ENCODE measurements around the gene SMYD3. TPM values are rescaled to one million over a fixed set of nuclear protein-coding genes. Genes with fewer than 3 reads are reported as not detected.

Gene SMYD3
- total and polyA plus RNA-seq, 2 donors (not counting 3 experiments of a cell fraction or from before 2014, with no cell fraction given): 16.0 to 32.1 TPM

- BruUV-seq (replicated peaks): no TSS peak
- POLR2A ChIA-PET: no interaction called here
Observed at GRCh38 chr1:246254854-246255253, 252.2 kb downstream of the SMYD3 start.

More at GRCh38 chr1:246254854-246255253, 252.2 kb downstream of the SMYD3 start:
- Histone ChIP-seq H2AFZ (ENCODE audit: low read depth, low read length) (no peak overlapping the region), H3K9me3 (replicated peaks; ENCODE audit: control insufficient read depth, insufficient read depth, low read length) (no peaks in the 10 kb centered on the region), H3K79me2 (ENCODE audit: control insufficient read depth, insufficient read depth, low read length) (no peaks in the 10 kb centered on the region), H3K36me3 (ENCODE audit: control insufficient read depth in 2 of 2, extremely low read depth in 1 of 2, insufficient read depth in 2 of 2, low read length in 2 of 2) (no peaks in the 10 kb centered on the region), H3K4me3 (replicated peaks in 1 of 3; ENCODE audit: insufficient read depth in 1 of 3, low read depth in 1 of 3, low read length in 3 of 3) (no peak overlapping the region), H3K27ac (ENCODE audit: insufficient read depth, low read depth, low read length) (no peak overlapping the region), H3K9me1 (replicated peaks; ENCODE audit: control insufficient read depth, extremely low read depth, insufficient read depth, low read length) (no peaks in the 10 kb centered on the region), H3K9ac (replicated peaks; ENCODE audit: extremely low read depth, insufficient read depth, low read length) (no peak overlapping the region), H3K27me3 (ENCODE audit: control insufficient read depth in 2 of 2, insufficient read depth in 2 of 2, low read length in 2 of 2) (no peaks in the 10 kb centered on the region), H4K20me1 (replicated peaks; ENCODE audit: control insufficient read depth, extremely low read depth, insufficient read depth, low read length) (no peaks in the 10 kb centered on the region), H3K4me1 (ENCODE audit: control insufficient read depth, extremely low read depth, insufficient read depth, low read length) (no peaks in the 10 kb centered on the region), H3K4me2 (ENCODE audit: insufficient read depth, low read length) (no peak overlapping the region)
- dilution Hi-C loops (cut with MboI; ENCODE audit: extremely low pct_ligation_motif_present, low sequenced_read_pairs): no loop called here
- CTCF ChIA-PET: no interaction called here
- intact Hi-C loops (cut with micrococcal nuclease): no loop called here
- FAIRE-seq (no peak), DNase-seq (ENCODE audit: low read depth, low spot score) (no peak)
- no peak for TF ChIP-seq EZH2 (IDR thresholded peaks at IDR 0.05; ENCODE audit: borderline replicate concordance, low read depth, low read length, severe bottlenecking)
- no peak for TF ChIP-seq CTCF (IDR thresholded peaks at IDR 0.05; ENCODE audit: extremely low read depth in 1 of 2, insufficient read depth in 1 of 2, low read depth in 1 of 2, low read length in 2 of 2)
- no peak for TF ChIP-seq JUN (IDR thresholded peaks at IDR 0.05; ENCODE audit: borderline replicate concordance, insufficient read depth, insufficient read length, low read depth)
- TF ChIP-seq MAX (IDR thresholded peaks at IDR 0.05; ENCODE audit: insufficient read depth, insufficient read length): no peak
- no peak for TF ChIP-seq MYC (IDR thresholded peaks at IDR 0.05; ENCODE audit: low read depth, low read length)
- no peak for TF ChIP-seq GATA2 (IDR thresholded peaks at IDR 0.05; ENCODE audit: insufficient read depth, insufficient read length, low read depth, low read length)
- TF ChIP-seq POLR2AphosphoS5 (IDR thresholded peaks at IDR 0.05; ENCODE audit: insufficient read depth, low read depth, low read length): no peak
- TF ChIP-seq POLR2A (IDR thresholded peaks at IDR 0.05; ENCODE audit: low read depth, low read length): no peak
- TF ChIP-seq FOS (IDR thresholded peaks at IDR 0.05; ENCODE audit: borderline replicate concordance, insufficient read depth, low read length): no peak
